ENCODE measurements around the gene NAXE.

DNA sequence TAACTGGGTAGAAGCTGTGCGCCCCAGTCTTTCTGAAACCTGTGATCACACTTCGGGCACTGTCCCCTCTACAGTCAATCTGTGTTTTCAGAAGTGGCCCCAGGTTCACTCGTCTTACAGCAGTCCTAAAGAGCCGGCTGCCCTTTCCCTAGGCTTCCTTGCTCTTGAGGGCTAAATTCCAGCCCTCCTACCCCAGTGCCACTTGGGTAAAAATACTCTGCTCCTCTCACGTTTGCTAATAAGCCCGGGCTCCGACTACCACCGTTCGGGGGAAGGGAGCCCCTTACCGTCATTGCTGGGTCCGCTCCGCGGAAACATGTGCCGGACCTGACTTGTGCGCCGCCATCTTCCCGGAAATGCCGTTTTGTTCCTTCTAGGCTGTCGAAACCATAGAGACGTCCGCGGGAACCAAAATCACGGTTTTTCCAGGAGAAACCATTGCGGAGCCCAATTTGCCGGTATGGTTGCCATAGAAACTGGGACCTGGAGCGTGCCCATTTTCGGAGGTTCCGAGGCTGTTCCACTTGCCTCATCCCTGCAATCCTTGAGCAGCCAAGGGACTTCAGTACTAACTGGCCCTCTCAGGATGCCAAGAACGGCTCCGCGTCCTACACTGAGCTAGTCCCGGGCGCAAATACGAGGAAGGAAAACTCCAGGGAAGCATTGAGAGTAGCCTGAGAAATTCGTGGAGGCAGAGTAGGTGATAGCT, 9.7 kb downstream of the NAXE start, which contains the start of gene GPATCH4:
- TF ChIP-seq, protein P1, sequence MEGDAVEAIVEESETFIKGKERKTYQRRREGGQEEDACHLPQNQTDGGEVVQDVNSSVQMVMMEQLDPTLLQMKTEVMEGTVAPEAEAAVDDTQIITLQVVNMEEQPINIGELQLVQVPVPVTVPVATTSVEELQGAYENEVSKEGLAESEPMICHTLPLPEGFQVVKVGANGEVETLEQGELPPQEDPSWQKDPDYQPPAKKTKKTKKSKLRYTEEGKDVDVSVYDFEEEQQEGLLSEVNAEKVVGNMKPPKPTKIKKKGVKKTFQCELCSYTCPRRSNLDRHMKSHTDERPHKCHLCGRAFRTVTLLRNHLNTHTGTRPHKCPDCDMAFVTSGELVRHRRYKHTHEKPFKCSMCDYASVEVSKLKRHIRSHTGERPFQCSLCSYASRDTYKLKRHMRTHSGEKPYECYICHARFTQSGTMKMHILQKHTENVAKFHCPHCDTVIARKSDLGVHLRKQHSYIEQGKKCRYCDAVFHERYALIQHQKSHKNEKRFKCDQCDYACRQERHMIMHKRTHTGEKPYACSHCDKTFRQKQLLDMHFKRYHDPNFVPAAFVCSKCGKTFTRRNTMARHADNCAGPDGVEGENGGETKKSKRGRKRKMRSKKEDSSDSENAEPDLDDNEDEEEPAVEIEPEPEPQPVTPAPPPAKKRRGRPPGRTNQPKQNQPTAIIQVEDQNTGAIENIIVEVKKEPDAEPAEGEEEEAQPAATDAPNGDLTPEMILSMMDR (IDR thresholded peaks at IDR 0.05), result no peak
- peak in 2 of 4 donors; percentile 20 to 39 for TF ChIP-seq POLR2A (IDR thresholded peaks at IDR 0.05)
